ENCODE data around the gene AFDN.

Gene AFDN

GRCh38 chr6:167812088-167812487, 14.6 kb upstream of the AFDN start:
- DNase-seq (ENCODE audit: low read depth in 2 of 2) = no peak

GRCh38 chr6:167815296-167815980, 11.3 kb upstream of the AFDN start:
- DNase-seq (ENCODE audit: low read depth in 2 of 2) = no peak

GRCh38 chr6:167817016-167817415, 9.7 kb upstream of the AFDN start:
- no peak for DNase-seq (ENCODE audit: low read depth in 2 of 2)

GRCh38 chr6:167817729-167818128, 9.0 kb upstream of the AFDN start:
- no peak for DNase-seq (ENCODE audit: low read depth in 2 of 2)

- DNase-seq (ENCODE audit: low read depth in 2 of 2) = no peak
Observed at GRCh38 chr6:167819576-167819975, 7.1 kb upstream of the AFDN start.

- no peak for DNase-seq (ENCODE audit: low read depth in 2 of 2)
Observed at GRCh38 chr6:167820681-167821080, 6.0 kb upstream of the AFDN start.

GRCh38 chr6:167824591-167825331, 1.9 kb upstream of the AFDN start:
- DNase-seq (ENCODE audit: low read depth in 2 of 2) = no peak

- DNase-seq (ENCODE audit: low read depth in 2 of 2) = peak in 1 of 2 donors; percentile 3
Observed at GRCh38 chr6:167825332-167826229, 1.1 kb upstream of the AFDN start.

GRCh38 chr6:167826230-167826895, 348 bp upstream of the AFDN start:
- DNase-seq (ENCODE audit: low read depth in 2 of 2) = peak; percentile 28 to 43

- DNase-seq (ENCODE audit: low read depth in 2 of 2) = peak in 1 of 2 donors; percentile 6
Observed at GRCh38 chr6:167827583-167828324, 1.0 kb downstream of the AFDN start.

GRCh38 chr6:167828325-167828956, 1.7 kb downstream of the AFDN start:
- no peak for DNase-seq (ENCODE audit: low read depth in 2 of 2)

- no peak for DNase-seq (ENCODE audit: low read depth in 2 of 2)
Observed at GRCh38 chr6:167829513-167829912, 2.8 kb downstream of the AFDN start.

- no peak for DNase-seq (ENCODE audit: low read depth in 2 of 2)
Observed at GRCh38 chr6:167831281-167831828, 4.6 kb downstream of the AFDN start.

- DNase-seq (ENCODE audit: low read depth in 2 of 2) = no peak
Observed at GRCh38 chr6:167832497-167833395, 6.0 kb downstream of the AFDN start.

- no peak for DNase-seq (ENCODE audit: low read depth in 2 of 2)
Observed at GRCh38 chr6:167833396-167833763, 6.7 kb downstream of the AFDN start.

- DNase-seq (ENCODE audit: low read depth in 2 of 2) = no peak
Observed at GRCh38 chr6:167835260-167835659, 8.5 kb downstream of the AFDN start.

GRCh38 chr6:167836721-167837120, 10.0 kb downstream of the AFDN start:
- no peak for DNase-seq (ENCODE audit: low read depth in 2 of 2)

GRCh38 chr6:167838207-167838748, 11.6 kb downstream of the AFDN start:
- no peak for DNase-seq (ENCODE audit: low read depth in 2 of 2)

- DNase-seq (ENCODE audit: low read depth in 2 of 2) = no peak
Observed at GRCh38 chr6:167839343-167839742, 12.6 kb downstream of the AFDN start.

Measured in stimulated activated CD8-positive, alpha-beta memory T cell treated with anti-CD3 and anti-CD28 coated beads, Interleukin-7, amount 100 ng/mL, for 4 hours (primary cell).